Measurements from ENCODE around the gene DCTN1.

Gene DCTN1

DNA sequence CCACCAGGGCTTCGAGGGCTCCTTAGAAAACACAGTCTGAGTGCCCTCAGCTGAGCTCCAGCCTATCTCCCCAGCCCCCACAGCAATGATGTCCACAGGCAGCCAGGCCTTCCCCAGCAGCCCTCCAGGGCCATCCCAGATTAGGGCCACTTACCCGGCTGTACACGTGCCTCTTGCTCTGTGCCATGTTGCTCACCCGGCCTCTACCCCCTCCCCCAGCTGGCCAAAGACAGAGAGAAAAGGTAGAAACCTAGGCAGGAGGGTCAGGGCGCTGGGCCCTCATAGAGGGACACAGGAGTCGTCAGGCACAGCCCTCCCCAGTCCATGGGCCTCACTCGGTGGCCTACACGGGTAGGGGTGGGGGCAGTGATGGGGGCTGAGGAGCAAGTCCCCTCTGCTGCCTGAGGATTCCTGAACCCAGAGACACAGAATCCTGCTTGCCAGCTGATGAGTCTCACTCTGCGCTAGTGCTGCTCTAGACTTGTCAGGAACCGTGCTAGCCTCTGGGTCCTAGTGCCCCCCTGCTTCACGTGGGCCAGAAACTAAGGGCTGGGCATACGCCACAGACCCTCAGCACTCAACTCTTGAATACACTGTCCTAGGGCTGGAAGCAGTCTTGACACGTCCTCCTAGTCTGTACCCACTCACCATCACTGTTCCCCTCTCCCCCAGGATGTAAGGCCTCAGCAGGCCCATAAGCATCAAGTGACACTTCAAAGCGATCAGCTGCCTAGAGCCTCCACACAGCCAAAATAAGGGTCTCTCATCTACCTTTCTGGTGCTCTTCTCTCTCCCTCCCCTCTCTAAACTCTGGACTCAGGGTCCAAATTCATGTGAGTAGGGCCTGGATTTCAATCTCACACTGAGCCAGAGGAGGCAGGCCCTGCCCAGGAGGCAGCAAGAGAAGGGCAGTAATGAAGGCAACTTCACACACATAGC, at the start of gene DCTN1:
TSS of gene DCTN1 (minus strand) at position 461 of the 939 bp plus-strand sequence. CDS start at position 187, 274 bp downstream.
- DNase-seq (ENCODE audit: low spot score) = peak; percentile 63
- in situ Hi-C loops (cut with MboI; ENCODE audit: low pct_unique_long_range_greater_than_20kb, low sequenced_read_pairs, unreplicated experiment) = no loop called here
- TF ChIP-seq, protein P1, sequence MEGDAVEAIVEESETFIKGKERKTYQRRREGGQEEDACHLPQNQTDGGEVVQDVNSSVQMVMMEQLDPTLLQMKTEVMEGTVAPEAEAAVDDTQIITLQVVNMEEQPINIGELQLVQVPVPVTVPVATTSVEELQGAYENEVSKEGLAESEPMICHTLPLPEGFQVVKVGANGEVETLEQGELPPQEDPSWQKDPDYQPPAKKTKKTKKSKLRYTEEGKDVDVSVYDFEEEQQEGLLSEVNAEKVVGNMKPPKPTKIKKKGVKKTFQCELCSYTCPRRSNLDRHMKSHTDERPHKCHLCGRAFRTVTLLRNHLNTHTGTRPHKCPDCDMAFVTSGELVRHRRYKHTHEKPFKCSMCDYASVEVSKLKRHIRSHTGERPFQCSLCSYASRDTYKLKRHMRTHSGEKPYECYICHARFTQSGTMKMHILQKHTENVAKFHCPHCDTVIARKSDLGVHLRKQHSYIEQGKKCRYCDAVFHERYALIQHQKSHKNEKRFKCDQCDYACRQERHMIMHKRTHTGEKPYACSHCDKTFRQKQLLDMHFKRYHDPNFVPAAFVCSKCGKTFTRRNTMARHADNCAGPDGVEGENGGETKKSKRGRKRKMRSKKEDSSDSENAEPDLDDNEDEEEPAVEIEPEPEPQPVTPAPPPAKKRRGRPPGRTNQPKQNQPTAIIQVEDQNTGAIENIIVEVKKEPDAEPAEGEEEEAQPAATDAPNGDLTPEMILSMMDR (IDR thresholded peaks at IDR 0.05; ENCODE audit: extremely low read depth, insufficient read depth, missing control alignments) = no peak

DNA sequence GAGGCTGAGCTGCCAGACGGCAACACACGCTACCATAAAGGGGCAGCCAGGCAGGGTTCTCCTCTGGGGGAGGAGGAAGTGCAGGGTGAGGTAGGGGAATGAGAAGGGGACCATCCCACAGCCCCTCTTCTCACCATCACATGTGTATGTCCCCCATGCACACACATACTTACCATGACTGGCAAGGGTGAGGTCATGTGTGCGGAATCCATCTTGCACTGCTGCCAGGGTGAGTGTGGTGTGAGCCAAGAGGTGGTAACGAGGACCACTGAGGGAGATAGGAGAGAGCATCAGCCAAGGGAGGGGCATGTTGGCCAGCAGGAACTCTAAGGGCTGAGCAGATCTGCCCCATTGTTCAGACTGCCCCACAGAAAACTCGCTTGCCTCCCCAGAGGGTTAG, 48.6 kb upstream of the DCTN1 start:
- DNase-seq (ENCODE audit: low spot score) = no peak
- TF ChIP-seq, protein P1 (IDR thresholded peaks at IDR 0.05; ENCODE audit: extremely low read depth, insufficient read depth, missing control alignments) = no peak
- in situ Hi-C loops (cut with MboI; ENCODE audit: low pct_unique_long_range_greater_than_20kb, low sequenced_read_pairs, unreplicated experiment) = no loop called here

DNA sequence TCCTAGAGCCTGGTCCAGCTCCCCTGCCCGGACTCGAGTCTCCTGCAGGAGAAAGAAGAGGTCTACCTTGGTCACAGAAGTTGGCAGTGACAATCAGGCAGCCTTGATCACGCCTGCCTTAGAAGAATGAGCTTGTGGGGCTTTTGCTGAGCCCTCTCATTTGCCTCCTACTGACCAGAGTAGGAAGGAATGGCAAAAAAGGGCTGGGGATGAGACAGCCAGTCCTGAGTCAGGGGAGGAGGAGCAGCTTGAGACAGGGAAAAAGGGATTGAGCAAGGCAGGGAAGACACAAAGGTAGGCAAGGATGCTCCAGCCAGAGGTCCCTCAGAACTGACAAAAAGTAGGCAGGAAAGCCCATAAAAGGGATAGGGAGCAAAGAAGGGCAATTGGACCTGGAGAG, 47.4 kb upstream of the DCTN1 start:
- TF ChIP-seq, protein P1 (IDR thresholded peaks at IDR 0.05; ENCODE audit: extremely low read depth, insufficient read depth, missing control alignments) = no peak
- in situ Hi-C loops (cut with MboI; ENCODE audit: low pct_unique_long_range_greater_than_20kb, low sequenced_read_pairs, unreplicated experiment) = no loop called here
- no peak for DNase-seq (ENCODE audit: low spot score)

DNA sequence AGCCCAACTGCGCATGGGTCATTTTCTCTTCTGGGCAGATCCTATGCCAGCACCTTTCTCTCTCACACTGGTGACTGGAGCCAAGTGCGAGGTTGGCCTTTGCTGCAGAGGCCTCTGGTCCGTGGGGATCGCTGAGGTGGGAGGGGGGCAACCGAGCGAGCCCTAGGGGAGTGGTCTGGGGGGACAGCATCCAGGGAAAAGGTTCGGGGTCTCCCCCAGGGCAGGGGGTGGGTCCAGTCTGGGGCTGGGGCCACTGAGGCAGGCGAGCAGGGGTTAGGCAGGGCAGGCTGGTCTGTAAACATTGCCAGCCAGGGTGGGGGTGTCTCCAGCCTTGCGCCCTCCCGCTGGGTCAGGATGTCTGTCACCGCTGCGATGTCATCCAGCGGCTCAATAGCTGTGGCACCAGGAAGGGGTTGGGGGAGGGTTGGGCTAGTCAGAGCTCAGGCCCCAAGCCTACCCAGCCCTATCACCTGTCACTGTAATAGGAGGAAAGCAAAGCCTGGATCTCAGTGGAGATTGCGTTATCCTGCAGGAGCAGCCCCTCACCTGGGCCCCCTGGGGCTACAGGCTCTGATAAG, 46.2 kb upstream of the DCTN1 start:
- in situ Hi-C loops (cut with MboI; ENCODE audit: low pct_unique_long_range_greater_than_20kb, low sequenced_read_pairs, unreplicated experiment) = no loop called here
- no peak for DNase-seq (ENCODE audit: low spot score)
- TF ChIP-seq, protein P1 (IDR thresholded peaks at IDR 0.05; ENCODE audit: extremely low read depth, insufficient read depth, missing control alignments) = no peak

DNA sequence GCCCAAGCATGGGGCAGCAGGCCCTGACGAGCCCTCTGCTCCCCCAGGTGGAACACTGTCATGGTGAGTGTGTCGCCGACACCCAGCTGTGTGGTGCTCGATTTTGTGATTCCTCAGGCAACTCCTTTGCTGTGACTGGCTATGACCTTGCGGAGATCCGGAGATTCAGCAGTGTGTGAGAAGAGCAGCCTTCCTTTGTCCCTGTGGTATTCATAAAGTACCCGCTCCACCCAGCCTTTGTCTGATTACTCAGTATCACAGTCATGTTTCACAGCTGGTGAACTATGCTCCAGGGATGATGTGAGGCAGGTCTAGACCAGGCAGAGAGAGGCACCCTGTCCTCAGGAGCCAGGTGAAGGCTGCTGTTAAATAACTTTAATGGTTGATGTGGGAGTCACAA, 45.4 kb upstream of the DCTN1 start:
- TF ChIP-seq, protein P1 (IDR thresholded peaks at IDR 0.05; ENCODE audit: extremely low read depth, insufficient read depth, missing control alignments) = no peak
- in situ Hi-C loops (cut with MboI; ENCODE audit: low pct_unique_long_range_greater_than_20kb, low sequenced_read_pairs, unreplicated experiment) = no loop called here

DNA sequence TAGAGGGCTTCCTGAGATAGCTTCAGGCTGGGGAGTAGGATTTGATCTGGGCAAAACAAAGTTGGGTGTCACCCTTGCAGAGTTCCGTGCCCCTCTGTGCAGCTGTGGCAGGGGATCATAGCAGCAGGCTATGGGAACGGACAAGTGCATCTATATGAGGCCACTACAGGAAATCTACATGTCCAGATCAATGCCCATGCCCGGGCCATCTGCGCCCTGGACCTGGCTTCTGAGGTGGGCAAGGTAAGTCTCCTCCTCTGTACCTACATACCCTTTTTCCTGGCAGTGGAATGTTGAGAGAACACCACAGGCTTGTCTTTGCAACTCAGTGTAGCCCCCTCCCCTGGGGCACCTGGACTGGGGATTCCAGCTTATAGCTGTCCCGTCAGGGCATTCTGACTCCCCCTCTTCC, 44.9 kb upstream of the DCTN1 start:
- in situ Hi-C loops (cut with MboI; ENCODE audit: low pct_unique_long_range_greater_than_20kb, low sequenced_read_pairs, unreplicated experiment) = no loop called here

More for the DNA sequence above, 45.4 kb upstream of the DCTN1 start:
- no peak for DNase-seq (ENCODE audit: low spot score)

More for the DNA sequence above, 44.9 kb upstream of the DCTN1 start:
- DNase-seq (ENCODE audit: low spot score) = no peak
- TF ChIP-seq, protein P1 (IDR thresholded peaks at IDR 0.05; ENCODE audit: extremely low read depth, insufficient read depth, missing control alignments) = no peak
